Urinary bladder (tissue), 4 donors: ENCODE measurements around the gene IL34. TPM values are rescaled to one million over a fixed set of nuclear protein-coding genes. Genes with fewer than 3 reads are reported as not detected.
"Not testable (repeated sequence)": the region's sequence is repeated elsewhere in the genome, so short reads cannot be mapped to it uniquely, and the experiment has no call there.

Experiments used
- DNase-seq: peaks from one replicate; pipeline ENCODE4 v3.0.0-alpha.2; 2015; ENCODE audit errors: extremely low spot score
- H3K27ac ChIP-seq: one replicate; pipeline ENCODE4 v1.5.1; 2013; ENCODE audit warnings: low read depth, mild to moderate bottlenecking, moderate library complexity
- H3K36me3 ChIP-seq: one replicate; pipeline ENCODE4 v1.6.1; 2013; ENCODE audit warnings: mild to moderate bottlenecking, moderate library complexity; ENCODE audit not compliant: insufficient read depth
- H3K4me1 ChIP-seq: one replicate; pipeline ENCODE4 v1.6.1; 2013; ENCODE audit warnings: mild to moderate bottlenecking, moderate library complexity; ENCODE audit not compliant: insufficient read depth
- H3K4me3 ChIP-seq: one replicate; pipeline ENCODE4 v1.5.1; 2013; ENCODE audit warnings: low read depth, low read length
- WGBS: extraction: QIAGEN DNeasy Blood & Tissue Kit; methylation state at CpG from one replicate; pipeline ENCODE4 v1.1.7; 2013; 5-methylcytosine and 5-hydroxymethylcytosine counted together
- polyA plus RNA-seq: library from polyadenylated mRNA; stranded (reverse); fragments of 200-250 nt; gene quantifications from one replicate; pipeline ENCODE4 v1.2.3, GENCODE V29; 2013
- total RNA-seq: library from RNA; depleted of rRNA; stranded (reverse); fragments of >200 nt; gene quantifications from one replicate; pipeline ENCODE4 v1.2.3, GENCODE V29; 2014
- donor health status: healthy with polysubstance abuse.
- donor health status: healthy.

The IL34 gene
- total and polyA plus RNA-seq, 2 donors: 2.8 to 10.6 TPM

DNA sequence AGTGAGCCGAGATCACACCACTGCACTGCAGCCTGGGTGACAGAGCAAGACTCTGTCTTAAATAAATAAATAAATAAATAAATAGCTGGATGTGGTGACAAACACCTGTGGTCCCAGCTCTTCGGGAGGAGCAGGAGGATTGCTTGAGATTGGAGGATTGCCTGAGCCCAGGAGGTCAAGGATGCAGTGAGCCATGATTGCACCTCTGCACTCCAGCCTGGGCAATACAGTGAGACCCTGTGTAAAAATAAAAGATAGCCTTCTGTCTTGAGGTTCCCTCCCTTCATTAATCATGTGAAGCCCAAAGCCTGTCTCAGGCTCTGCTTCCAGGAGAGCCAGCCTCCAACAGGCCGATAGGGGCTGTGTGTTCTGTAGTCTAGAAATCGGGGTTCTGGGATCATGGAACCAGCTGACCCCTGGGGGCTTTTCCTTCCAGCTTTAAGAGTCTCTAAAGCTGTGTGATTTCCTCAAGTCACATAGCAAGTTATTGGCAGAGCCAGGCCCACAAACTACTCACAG lies 34.5 kb upstream of the IL34 start:
- WGBS: 81% methylated on average over 4 of the region's 4 CpGs
- Histone ChIP-seq H3K4me1 (no peaks in the 10 kb centered on the region), H3K36me3 (no peaks in the 10 kb centered on the region)

DNA sequence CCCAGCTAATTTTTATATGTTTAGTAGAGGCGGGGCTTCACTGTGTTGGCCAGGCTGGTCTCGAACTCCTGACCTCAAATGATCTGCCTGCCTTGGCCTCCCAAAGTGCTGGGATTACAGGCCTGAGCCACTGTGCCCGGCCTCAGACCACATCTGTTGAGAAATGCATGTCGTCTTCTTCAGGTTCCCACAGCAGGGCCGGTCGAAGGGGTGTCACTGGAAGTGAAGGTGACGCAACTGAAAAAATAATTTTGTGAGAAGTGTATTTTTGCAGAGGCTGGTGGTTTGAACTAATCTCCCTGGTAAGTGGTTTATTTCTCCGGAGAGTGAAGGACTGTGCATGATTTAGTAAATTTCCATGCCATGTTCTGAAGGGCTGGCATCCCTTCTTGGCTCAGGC lies 33.4 kb upstream of the IL34 start:
- Histone ChIP-seq H3K4me1 (no peaks in the 10 kb centered on the region), H3K27ac (no peak overlapping the region), H3K36me3 (no peaks in the 10 kb centered on the region), H3K4me3 (no peak overlapping the region)
- 93% methylated on average over 8 of the region's 8 CpGs for WGBS
- DNase-seq: no peak

More for the DNA sequence above, 34.5 kb upstream of the IL34 start:
- no peak for DNase-seq
- Histone ChIP-seq H3K27ac (no peak overlapping the region), H3K4me3 (no peak overlapping the region)

DNA sequence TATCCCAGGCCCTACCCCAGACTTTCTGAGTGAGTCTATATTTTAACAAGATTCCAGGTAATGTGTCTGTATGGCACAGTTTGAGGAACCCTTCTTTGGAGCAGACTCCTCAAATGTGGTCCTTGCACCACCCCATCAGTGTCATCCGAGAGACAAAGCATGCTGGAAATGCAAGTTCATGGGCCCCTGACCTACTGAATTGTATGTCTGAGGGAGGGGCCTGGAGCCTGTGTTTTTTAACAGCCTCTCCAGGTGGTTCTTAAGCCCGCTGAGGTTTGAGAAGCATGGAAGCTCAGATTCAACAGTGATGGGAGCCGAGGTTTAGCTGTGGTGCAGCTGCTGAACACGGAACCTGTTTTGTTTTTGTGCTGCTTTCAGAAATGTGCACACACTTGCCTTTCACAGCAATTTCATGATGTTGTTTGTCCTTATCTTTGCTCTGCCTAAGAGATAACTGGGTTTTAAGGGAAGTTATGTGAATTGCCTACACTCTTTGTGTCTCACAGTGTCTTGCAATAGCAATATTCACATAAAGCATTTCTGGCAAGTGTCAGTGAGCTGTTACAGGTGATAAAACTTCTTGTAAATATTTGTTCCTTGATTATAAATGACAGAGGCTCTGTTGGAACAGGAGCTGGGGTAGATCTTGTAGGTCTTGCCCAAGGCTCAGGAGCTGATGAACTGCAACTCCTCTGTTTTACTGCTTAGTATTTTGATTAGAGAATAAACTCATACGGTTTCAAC lies 32.0 kb upstream of the IL34 start:
- no peak for DNase-seq
- Histone ChIP-seq H3K36me3 (no peaks in the 10 kb centered on the region), H3K4me3 (no peak overlapping the region), H3K4me1 (no peaks in the 10 kb centered on the region), H3K27ac (no peak overlapping the region)
- 52% methylated on average over 5 of the region's 5 CpGs for WGBS

DNA sequence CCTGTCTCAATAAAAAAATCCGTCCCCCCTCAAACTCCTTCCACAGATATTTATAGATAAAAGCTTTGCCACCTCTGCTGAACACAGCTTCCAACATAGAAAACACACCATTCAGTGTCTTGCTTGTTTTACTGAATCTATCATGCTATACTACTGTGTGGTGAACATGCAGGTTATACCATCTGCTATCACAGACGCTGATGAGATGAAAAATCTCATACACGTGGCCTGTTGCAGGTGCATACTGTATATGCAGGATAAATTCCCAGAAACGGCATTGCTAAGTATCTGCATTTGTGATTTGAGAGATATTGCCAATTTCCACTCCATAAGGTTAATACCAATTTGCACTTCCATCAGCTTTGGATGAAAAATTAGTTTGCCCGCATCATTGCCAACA lies 30.4 kb upstream of the IL34 start:
- 91% methylated on average over 5 of the region's 5 CpGs for WGBS
- Histone ChIP-seq H3K36me3 (no peaks in the 10 kb centered on the region), H3K4me1 (no peaks in the 10 kb centered on the region), H3K4me3 (no peak overlapping the region), H3K27ac (no peak overlapping the region)
- DNase-seq: no peak

DNA sequence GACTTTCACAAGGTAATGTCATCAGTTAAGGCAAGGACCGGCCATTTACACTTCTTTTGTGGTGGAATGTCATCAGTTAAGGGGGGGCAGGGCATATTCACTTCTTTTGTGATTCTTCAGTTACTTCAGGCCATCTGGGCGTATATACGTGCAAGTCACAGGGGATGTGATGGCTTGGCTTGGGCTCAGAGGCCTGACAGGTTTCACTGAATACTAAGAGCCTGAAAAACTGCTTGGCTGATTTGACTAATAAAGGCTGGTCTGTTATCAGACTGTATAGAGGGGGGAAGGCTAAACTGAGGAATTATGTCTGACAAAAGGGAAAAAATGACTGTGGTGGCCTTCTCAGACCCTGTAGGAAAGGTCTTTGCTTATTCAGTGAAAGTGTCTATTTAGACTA lies 24.5 kb upstream of the IL34 start:
- not testable (repeated sequence) for H3K4me3 ChIP-seq, H3K27ac ChIP-seq, H3K36me3 ChIP-seq, DNase-seq, H3K4me1 ChIP-seq
- WGBS: 77% methylated on average over 3 of the region's 3 CpGs

DNA sequence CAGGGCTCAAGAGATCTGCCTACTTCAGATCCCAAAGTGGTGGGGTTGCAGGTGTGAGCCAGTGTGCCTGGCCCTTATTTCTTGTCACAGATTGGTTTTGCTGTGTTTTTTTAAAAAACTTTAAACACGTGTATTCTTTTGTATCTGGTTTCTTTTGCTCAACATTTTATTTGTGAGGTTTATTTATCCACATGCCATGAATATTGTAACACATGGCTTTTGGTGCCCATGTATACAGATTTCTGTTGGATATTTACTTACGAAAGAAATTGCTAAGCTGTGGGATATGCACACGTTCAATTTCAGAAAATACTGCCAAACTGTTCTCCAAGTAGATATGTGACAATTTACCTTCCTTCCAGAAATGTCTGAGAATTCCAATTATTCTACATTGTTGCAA lies 18.7 kb upstream of the IL34 start:
- H3K27ac ChIP-seq: no peak overlapping the region
- WGBS: 80% methylated on average over 3 of the region's 3 CpGs
- no peak for DNase-seq
- no peaks in the 10 kb centered on the region for H3K36me3 ChIP-seq
- no peaks in the 10 kb centered on the region for H3K4me1 ChIP-seq
- no peak overlapping the region for H3K4me3 ChIP-seq

DNA sequence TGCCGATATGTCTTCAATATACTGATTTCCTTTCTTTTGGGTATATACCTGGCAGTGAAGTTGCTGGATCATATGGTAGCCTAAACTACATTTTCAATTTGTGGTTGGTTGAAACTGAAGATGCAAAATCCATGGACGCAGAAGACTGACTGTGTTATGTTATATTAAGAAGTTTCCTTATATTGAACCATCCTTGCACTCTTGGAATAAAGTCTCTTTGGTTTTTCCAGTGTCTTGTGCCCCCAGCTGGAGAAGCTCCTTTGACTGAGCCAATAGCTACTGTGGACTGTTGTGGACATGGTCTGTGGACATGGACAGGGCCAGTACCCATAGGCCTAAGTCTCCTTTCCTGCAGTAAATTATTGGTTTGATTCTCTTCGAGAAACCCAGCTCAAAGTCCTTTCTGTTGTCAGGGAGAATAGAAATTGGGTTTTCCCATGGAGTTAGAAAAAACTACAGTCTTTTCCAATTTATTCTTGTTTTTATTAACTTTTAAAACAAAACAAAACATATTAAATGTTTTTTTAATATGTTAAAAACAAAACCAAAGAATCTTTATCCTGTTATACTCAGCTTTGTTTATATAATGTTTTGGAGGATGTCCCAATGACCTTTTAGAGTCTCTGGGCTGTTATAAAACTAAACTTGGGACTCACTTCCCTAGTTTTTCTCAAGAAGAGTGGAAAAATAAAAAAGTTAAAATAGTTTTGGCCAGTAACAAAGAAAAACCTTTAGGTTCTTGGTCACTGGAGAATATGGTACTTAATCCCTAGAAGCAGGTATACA lies 15.2 kb upstream of the IL34 start:
- 79% methylated on average over 3 of the region's 3 CpGs for WGBS
- Histone ChIP-seq H3K4me3 (no peak overlapping the region), H3K27ac (no peak overlapping the region), H3K36me3 (no peaks in the 10 kb centered on the region), H3K4me1 (no peaks in the 10 kb centered on the region)
- DNase-seq: no peak

DNA sequence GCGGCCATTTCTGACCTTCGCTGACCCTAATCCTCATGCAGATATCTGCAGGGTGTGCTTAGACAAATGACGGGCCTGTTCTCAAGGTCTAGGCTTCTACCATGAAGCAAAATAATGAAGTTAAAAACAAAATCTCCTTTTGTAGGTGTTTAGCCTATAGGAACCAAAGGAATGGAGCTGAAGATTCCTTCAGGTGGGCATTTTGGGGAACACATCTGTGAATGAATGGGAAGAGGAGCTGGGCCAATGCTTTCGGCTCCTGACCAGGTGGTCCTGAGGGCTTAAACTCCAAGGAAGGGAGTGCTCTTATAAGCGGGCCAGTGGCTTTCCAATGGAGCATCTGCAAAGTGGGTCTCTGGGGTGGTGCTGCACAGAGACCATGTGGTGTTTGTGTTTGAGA lies 14.1 kb upstream of the IL34 start:
- Histone ChIP-seq H3K27ac (no peak overlapping the region), H3K36me3 (no peaks in the 10 kb centered on the region), H3K4me1 (no peaks in the 10 kb centered on the region), H3K4me3 (no peak overlapping the region)
- DNase-seq: no peak
- 89% methylated on average over 5 of the region's 5 CpGs for whole genome bisulfite sequencing

DNA sequence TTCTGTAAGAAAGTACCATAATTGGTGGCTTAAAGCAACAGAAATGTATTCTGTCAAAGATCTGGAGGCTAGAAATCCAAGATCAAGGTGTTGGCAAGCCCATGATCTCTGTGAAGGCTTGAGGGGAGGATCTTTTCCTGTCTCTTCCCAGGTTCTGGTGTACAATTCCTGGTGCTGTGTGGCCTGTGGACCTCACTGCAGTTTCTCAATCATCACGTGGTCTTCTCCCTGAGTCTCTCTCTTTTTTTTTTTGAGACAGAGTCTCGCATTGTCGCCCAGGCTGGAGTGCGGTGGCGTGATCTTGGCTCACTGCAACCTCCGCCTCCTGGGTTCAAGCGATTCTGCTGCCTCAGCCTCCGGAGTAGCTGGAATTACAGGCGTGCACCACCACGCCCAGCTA lies 12.7 kb upstream of the IL34 start:
- not testable (repeated sequence) for H3K36me3 ChIP-seq, H3K27ac ChIP-seq, DNase-seq, H3K4me1 ChIP-seq, H3K4me3 ChIP-seq
- WGBS: 91% methylated on average over 10 of the region's 10 CpGs

DNA sequence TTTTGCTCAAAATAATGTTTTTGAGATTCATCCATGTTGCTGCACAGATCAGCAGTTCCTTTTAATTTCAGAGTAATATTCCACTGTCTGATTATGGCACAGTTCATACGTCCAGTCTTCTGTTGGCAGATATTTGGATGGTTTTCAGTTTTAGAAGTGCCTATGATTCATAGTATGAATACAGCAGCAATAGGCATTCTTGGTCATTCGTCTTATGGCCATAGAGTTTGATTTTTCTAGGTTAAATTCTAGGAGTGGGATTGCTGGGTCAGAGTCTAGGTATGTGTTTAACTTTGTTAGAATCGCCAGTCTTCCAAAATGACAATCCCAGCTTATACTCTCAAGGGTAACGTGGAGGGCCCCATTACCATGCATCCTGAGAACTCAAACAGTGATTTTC lies 11.5 kb upstream of the IL34 start:
- no peak overlapping the region for H3K27ac ChIP-seq
- WGBS: 77% methylated on average over 4 of the region's 4 CpGs

DNA sequence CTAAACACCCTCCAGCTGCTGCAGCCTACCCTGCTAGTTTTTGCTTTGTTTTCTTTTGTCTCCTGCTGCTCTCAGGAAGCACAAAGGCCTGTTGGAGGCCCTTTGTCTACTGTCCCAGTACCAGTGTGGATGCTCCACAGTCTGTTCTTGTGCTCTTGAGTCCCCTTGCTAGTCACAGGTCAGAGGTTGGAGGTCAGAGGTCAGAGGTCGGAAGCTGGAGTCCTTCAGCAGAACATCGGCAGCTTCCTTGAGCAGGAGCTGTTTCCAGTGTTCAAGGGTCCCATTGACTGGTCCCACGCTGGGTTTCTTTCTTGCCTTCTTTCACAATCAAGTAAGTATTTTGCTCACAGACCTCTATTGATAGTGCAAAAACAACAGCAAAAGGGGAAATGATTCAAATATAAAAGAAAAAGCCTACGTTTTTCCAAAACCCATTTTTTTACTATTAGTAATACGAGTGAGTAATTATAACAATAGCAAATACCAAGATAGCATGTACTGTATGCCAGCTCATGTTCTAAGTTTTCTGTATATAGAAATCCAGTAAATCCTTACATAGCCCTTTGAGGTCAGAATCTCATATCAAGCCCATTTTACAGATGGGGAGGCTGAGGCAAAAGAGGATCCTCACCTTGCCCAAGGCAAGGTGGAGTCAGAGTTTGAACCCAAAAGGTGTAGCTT lies 10.9 kb upstream of the IL34 start:
- no peaks in the 10 kb centered on the region for H3K36me3 ChIP-seq
- H3K27ac ChIP-seq: no peak overlapping the region
- no peaks in the 10 kb centered on the region for H3K4me1 ChIP-seq
- H3K4me3 ChIP-seq: no peak overlapping the region
- no peak for DNase-seq
- WGBS: 65% methylated on average over 5 of the region's 5 CpGs

More for the DNA sequence above, 11.5 kb upstream of the IL34 start:
- H3K4me1 ChIP-seq: no peaks in the 10 kb centered on the region
- no peak overlapping the region for H3K4me3 ChIP-seq
- no peak for DNase-seq
- no peaks in the 10 kb centered on the region for H3K36me3 ChIP-seq

DNA sequence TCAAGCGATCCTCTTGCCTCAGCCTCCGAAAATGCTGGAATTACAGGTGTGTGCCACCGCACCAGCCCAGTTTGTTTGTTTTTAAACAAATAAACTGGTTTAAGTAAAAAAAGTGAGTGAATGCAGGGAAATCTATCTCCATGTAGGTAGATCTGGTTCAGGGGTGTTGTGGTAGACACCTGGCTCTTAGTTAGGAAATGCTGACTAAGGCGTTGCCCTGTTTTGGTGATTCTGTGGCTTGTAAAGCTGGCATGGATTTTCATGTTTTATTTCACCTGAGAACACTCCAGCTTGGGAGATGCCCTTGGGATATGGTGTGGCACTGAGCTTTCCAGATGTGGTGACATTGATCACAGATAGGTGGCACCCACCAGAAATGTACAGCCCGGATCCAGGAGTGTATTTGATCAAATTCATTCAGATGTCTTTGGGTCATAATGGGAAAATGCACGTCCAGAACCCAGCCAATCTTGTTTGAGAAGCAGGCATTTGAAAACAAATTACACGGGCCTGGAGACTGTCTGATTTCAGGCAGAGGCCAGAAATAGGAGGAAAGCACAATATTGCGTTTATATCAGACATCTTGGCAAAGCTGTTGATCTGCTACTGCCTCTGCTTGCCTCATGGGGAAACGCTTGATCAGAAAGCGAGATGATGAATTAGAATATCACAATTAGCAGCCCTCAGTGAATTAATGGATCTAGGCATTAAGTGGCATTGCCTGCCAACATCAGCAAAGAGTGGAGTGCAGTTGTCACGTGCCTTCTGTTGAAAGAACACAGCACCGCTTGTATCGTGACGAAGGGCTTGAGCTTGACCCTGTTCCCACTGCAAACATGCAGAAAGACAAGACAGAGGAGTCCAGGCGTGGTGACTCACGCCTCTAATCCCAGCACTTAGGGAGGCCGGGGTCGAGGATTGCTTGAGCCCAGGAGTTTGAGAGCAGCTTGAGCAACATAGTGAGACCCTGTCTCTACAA lies 7.3 kb upstream of the IL34 start:
- H3K27ac ChIP-seq: no peak overlapping the region
- no peak overlapping the region for H3K4me3 ChIP-seq
- H3K4me1 ChIP-seq: no peaks in the 10 kb centered on the region
- 47% methylated on average over 18 of the region's 18 CpGs for WGBS
- no peak for DNase-seq
- no peaks in the 10 kb centered on the region for H3K36me3 ChIP-seq

DNA sequence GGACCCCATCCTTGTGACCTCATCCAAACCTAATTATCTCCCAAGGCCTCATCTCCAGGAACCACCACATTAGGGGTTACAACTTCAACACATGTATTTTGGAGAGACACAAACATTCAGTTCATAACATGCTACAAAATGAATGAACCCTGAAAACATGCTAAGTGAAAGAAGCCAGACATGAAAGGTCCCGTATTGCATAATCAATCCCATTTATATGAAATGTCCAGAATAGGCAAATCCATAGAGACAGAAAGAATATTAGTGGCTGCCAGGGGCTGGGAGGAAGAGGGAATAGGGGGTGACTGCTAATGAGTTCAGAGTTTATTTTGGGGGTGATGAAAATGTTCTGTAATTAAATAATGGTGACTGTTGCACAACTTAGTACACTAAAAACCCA lies 3.7 kb upstream of the IL34 start:
- WGBS: 84% methylated on average over 1 of the region's 1 CpG
- Histone ChIP-seq H3K36me3 (no peaks in the 10 kb centered on the region), H3K27ac (no peak overlapping the region), H3K4me1 (no peaks in the 10 kb centered on the region), H3K4me3 (no peak overlapping the region)
- DNase-seq: no peak
